Astrocyte (in vitro differentiated cells and primary cell): ENCODE data around the gene TMPRSS6.

ENCODE experiments used
- CTCF ChIP-seq: IDR thresholded peaks from 2 replicates; pipeline ENCODE4 v1.5.1; 2011; ENCODE audit warnings: low read depth, mild to moderate bottlenecking, inconsistent platforms, low read length, moderate library complexity; ENCODE audit not compliant: insufficient read depth
- EZH2 ChIP-seq: IDR thresholded peaks from 2 replicates; pipeline ENCODE4 v1.6.1; 2012; ENCODE audit warnings: mild to moderate bottlenecking, low read length, inconsistent platforms; ENCODE audit not compliant: insufficient read depth

GRCh38 chr22:37015587-37015878 is 94.0 kb downstream of the TMPRSS6 start:
- TF ChIP-seq CTCF (no peak), EZH2 (no peak)
